ENCODE results near the gene DYNC1I1. TPM values are rescaled to one million over a fixed set of nuclear protein-coding genes. Genes with fewer than 3 reads are reported as not detected.
A peak's percentile ranks its signal among the peaks of the same experiment; 100 is the strongest.

Gene DYNC1I1
- total RNA-seq, 1 donor from 2014 or later: 0.79 TPM

DNA sequence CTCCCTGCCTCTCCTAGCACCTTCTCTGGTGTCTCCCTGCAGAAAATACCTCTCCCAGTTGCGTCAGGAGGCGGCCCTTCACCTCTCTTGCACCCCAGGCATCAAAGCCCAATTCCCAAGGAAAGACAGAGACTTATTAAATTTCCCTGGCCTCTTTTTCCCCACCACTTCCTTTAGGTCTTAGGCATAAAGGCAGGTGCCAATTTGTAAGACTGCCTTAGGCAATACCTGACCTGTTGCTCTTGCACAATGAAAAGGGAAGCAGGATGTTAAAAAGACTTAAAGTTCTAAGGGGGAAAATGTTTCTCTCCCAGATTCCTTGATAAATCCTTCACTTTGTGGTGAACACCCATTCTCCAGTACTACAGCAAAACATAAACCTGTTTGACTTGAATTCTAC, 362.9 kb downstream of the DYNC1I1 start:
- no peak for DNase-seq (ENCODE audit: low spot score)
- H3K9me3 Mint-ChIP-seq: no peaks in the 10 kb centered on the region
- Histone ChIP-seq H3K27ac (no peak overlapping the region), H3K9me3 (ENCODE audit: low read depth) (no peaks in the 10 kb centered on the region), H3K27me3 (no peaks in the 10 kb centered on the region), H3K4me1 (peaks cover 23% of the 10 kb centered on the region), H3K4me3 (no peak overlapping the region), H4K20me1 (ENCODE audit: low read depth) (no peaks in the 10 kb centered on the region), H3K79me2 (ENCODE audit: low read depth) (no peaks in the 10 kb centered on the region), H3K36me3 (peaks cover 3% of the 10 kb centered on the region), H3K9ac (no peak overlapping the region), H2AFZ (replicated peaks) (no peak overlapping the region), H3F3A (ENCODE audit: low read depth) (peaks cover 9% of the 10 kb centered on the region), H3K4me2 (no peak overlapping the region)
- no peaks in the 10 kb centered on the region for H3K27me3 Mint-ChIP-seq (ENCODE audit: insufficient read depth, low read depth)
- peaks cover 7% of the 10 kb centered on the region for H3K4me1 Mint-ChIP-seq
- peaks cover 17% of the 10 kb centered on the region for H3K36me3 Mint-ChIP-seq
- H3K4me3 Mint-ChIP-seq: no peak overlapping the region
- H3K27ac Mint-ChIP-seq: no peak overlapping the region
- TF ChIP-seq EZH2phosphoT487 (IDR thresholded peaks at IDR 0.05): no peak
- TF ChIP-seq, protein P1, sequence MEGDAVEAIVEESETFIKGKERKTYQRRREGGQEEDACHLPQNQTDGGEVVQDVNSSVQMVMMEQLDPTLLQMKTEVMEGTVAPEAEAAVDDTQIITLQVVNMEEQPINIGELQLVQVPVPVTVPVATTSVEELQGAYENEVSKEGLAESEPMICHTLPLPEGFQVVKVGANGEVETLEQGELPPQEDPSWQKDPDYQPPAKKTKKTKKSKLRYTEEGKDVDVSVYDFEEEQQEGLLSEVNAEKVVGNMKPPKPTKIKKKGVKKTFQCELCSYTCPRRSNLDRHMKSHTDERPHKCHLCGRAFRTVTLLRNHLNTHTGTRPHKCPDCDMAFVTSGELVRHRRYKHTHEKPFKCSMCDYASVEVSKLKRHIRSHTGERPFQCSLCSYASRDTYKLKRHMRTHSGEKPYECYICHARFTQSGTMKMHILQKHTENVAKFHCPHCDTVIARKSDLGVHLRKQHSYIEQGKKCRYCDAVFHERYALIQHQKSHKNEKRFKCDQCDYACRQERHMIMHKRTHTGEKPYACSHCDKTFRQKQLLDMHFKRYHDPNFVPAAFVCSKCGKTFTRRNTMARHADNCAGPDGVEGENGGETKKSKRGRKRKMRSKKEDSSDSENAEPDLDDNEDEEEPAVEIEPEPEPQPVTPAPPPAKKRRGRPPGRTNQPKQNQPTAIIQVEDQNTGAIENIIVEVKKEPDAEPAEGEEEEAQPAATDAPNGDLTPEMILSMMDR (IDR thresholded peaks at IDR 0.05): no peak
- TF ChIP-seq EZH2 (IDR thresholded peaks at IDR 0.05): no peak

GRCh38 chr7:96136600-96137239, 364.4 kb downstream of the DYNC1I1 start:
- Mint-ChIP-seq H3K4me1 (peaks cover 5% of the 10 kb centered on the region), H3K27ac (no peak overlapping the region), H3K36me3 (peaks cover 25% of the 10 kb centered on the region), H3K27me3 (ENCODE audit: insufficient read depth, low read depth) (no peaks in the 10 kb centered on the region), H3K9me3 (no peaks in the 10 kb centered on the region), H3K4me3 (no peak overlapping the region)
- H3K4me3 ChIP-seq: no peak overlapping the region
- no peak for TF ChIP-seq EZH2 (IDR thresholded peaks at IDR 0.05)
- TF ChIP-seq, protein P1 (IDR thresholded peaks at IDR 0.05): no peak
- TF ChIP-seq EZH2phosphoT487 (IDR thresholded peaks at IDR 0.05): no peak
- no peaks in the 10 kb centered on the region for H3K79me2 ChIP-seq (ENCODE audit: low read depth)
- no peak overlapping the region for H3K9ac ChIP-seq
- peaks cover 26% of the 10 kb centered on the region for H3K4me1 ChIP-seq
- no peaks in the 10 kb centered on the region for H3K9me3 ChIP-seq (ENCODE audit: low read depth)
- peak; percentile 28 for DNase-seq (ENCODE audit: low spot score)
- peaks cover 3% of the 10 kb centered on the region for H3K36me3 ChIP-seq
- H2AFZ ChIP-seq (replicated peaks): no peak overlapping the region
- H3K27me3 ChIP-seq: no peaks in the 10 kb centered on the region
- H4K20me1 ChIP-seq (ENCODE audit: low read depth): no peaks in the 10 kb centered on the region
- H3F3A ChIP-seq (ENCODE audit: low read depth): peaks cover 9% of the 10 kb centered on the region
- H3K4me2 ChIP-seq: no peak overlapping the region
- no peak overlapping the region for H3K27ac ChIP-seq

GRCh38 chr7:96143495-96144259, 371.3 kb downstream of the DYNC1I1 start:
- TF ChIP-seq, protein P1 (IDR thresholded peaks at IDR 0.05): no peak
- TF ChIP-seq EZH2phosphoT487 (IDR thresholded peaks at IDR 0.05) (no peak), EZH2 (IDR thresholded peaks at IDR 0.05) (no peak)
- peaks cover 35% of the 10 kb centered on the region for H3K36me3 Mint-ChIP-seq
- no peaks in the 10 kb centered on the region for H3K9me3 Mint-ChIP-seq
- Histone ChIP-seq H3K79me2 (ENCODE audit: low read depth) (no peaks in the 10 kb centered on the region), H3K4me3 (no peak overlapping the region), H3K9ac (no peak overlapping the region), H3K4me1 (peaks cover 46% of the 10 kb centered on the region), H3K9me3 (ENCODE audit: low read depth) (no peaks in the 10 kb centered on the region), H3K27me3 (no peaks in the 10 kb centered on the region), H3F3A (ENCODE audit: low read depth) (peaks cover 24% of the 10 kb centered on the region), H3K27ac (peak overlapping the region; percentile 43), H3K36me3 (peaks cover 4% of the 10 kb centered on the region), H3K4me2 (peak overlapping the region; percentile 70), H4K20me1 (ENCODE audit: low read depth) (peaks cover 11% of the 10 kb centered on the region), H2AFZ (replicated peaks) (no peak overlapping the region)
- H3K27ac Mint-ChIP-seq: no peak overlapping the region
- no peaks in the 10 kb centered on the region for H3K27me3 Mint-ChIP-seq (ENCODE audit: insufficient read depth, low read depth)
- no peak overlapping the region for H3K4me3 Mint-ChIP-seq
- peaks cover 2% of the 10 kb centered on the region for H3K4me1 Mint-ChIP-seq
- DNase-seq (ENCODE audit: low spot score): peak; percentile 27
